Prostate gland (tissue), 1 donor: ENCODE measurements around the gene HYOU1.

Source experiments
- POLR2A ChIP-seq: fragments of 450-650 bp; IDR thresholded peaks from one replicate; pipeline ENCODE4 v1.6.1; 2016; ENCODE audit warnings: antibody characterized with exemption, mild to moderate bottlenecking
- POLR2AphosphoS5 ChIP-seq: sonication (generic); formaldehyde crosslinking; IDR thresholded peaks from one replicate; pipeline ENCODE4 v1.6.1; 2017; ENCODE audit warnings: antibody characterized with exemption

GRCh38 chr11:119047205-119047604 is 9.8 kb downstream of the HYOU1 start:
- TF ChIP-seq POLR2AphosphoS5 (no peak), POLR2A (no peak)
